GM12801 (cell line): ENCODE measurements around the gene CSMD2.

Experiments used
- CTCF ChIP-seq: IDR thresholded peaks from one replicate; pipeline ENCODE4 v1.5.1; 2011; ENCODE audit warnings: control low read depth; ENCODE audit not compliant: insufficient read length; ENCODE audit errors: extremely low read depth

The CSMD2 gene

GRCh38 chr1:34100332-34100731 is 64.7 kb downstream of the CSMD2 start:
- TF ChIP-seq CTCF, result no peak

DNA sequence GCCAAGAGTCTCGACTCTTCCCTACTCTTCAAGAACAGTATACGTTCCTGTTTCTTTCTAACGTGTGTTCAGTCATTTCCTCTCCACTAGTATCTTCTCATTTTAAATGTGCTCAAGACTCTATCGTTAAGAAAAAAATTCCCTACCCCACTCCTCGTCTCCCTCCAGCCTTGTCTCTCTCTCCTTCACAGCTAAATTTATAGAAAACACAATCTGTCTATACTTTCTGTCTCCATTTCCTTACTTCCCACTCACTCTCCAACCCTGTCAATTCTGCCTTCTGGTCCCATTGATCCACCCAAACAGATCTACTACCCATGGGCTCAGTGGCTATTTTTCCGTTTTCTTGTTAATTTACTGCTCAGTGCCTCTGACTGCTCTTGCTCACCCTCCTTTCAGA is 75.3 kb downstream of the CSMD2 start:
- no peak for TF ChIP-seq CTCF

GRCh38 chr1:34087986-34088385 is 77.0 kb downstream of the CSMD2 start:
- TF ChIP-seq CTCF, result no peak

DNA sequence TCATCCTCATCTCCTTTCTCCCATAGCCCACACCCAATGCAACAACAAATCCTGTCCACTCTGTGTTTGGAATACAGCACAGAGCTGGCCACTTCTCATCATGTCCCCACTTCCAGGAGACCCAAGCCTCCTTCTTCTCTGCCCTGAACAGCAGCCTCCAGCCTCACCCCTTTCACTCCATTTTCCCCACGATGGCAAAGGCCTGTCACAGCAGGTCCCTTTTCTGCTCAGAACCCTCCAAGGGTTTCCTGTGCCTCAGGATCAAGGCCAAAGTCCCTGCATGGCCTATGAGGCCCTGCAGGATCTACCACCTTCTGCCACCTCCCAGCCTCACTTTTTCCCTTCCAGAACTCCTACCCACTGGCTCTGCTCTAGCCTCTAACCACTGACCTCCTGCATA is 78.5 kb downstream of the CSMD2 start:
- no peak for TF ChIP-seq CTCF

GRCh38 chr1:34083974-34084373 is 81.1 kb downstream of the CSMD2 start:
- no peak for TF ChIP-seq CTCF

GRCh38 chr1:34078383-34078782 is 86.6 kb downstream of the CSMD2 start:
- no peak for TF ChIP-seq CTCF

DNA sequence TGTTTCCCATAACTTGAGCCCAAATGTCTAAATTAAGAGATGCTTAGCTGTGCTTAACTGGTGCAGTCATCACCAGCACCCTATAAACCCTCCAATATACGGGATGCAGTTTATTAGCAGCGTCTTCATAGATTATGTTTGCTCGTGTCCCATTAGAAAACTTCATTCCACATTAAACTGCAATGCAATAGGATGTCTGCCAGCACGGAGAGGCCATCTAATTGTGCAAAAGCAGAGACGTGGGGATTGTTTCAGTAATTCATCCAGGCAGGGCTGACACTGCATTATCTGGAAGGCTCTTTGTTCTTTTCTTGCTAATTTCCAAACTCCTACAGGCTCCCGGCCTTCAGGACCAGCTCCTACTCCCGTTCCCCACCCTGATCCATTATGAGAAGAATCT is 89.5 kb downstream of the CSMD2 start:
- no peak for TF ChIP-seq CTCF
